Esophagus muscularis mucosa (tissue), 4 donors: ENCODE measurements around the gene IFIH1. TPM values are rescaled to one million over a fixed set of nuclear protein-coding genes. Genes with fewer than 3 reads are reported as not detected.

ENCODE experiments used
- DNase-seq: peaks from one replicate; pipeline ENCODE4 v3.0.0-alpha.2; 2017; ENCODE audit errors: extremely low spot score
- H3K27ac ChIP-seq, 4 donors: fragments of 200-600 bp; sonication (generic); replicated peaks in 1 of 4; 1 replicate in 3 of 4; 2 replicates in 1 of 4; pipeline ENCODE4 v1.5.1; 2016 to 2019; ENCODE audit warnings: mild to moderate bottlenecking in 1 of 4
- H3K27me3 ChIP-seq, 4 donors: fragments of 200-600 bp; sonication (generic); one replicate each; pipeline versions ENCODE4 v1.5.1 to v1.6.0; 2016 to 2019
- H3K36me3 ChIP-seq, 4 donors: fragments of 200-600 bp; sonication (generic); one replicate each; pipeline ENCODE4 v1.5.1; 2016 to 2019
- H3K4me1 ChIP-seq, 4 donors: fragments of 200-600 bp; sonication (generic); one replicate each; pipeline ENCODE4 v1.5.1; 2016 to 2019
- H3K4me3 ChIP-seq, 4 donors: fragments of 200-600 bp; sonication (generic); 1 replicate in 2 of 4; 2 replicates in 2 of 4; pipeline ENCODE4 v1.5.1; 2016 to 2019; ENCODE audit warnings: mild to moderate bottlenecking in 4 of 4, moderate library complexity in 1 of 4
- H3K9me3 ChIP-seq, 4 donors: fragments of 200-600 bp; sonication (generic); 1 replicate in 3 of 4; 2 replicates in 1 of 4; pipeline ENCODE4 v1.5.1; 2016 to 2019
- CTCF ChIP-seq, 3 experiments: fragments of 200-600 bp in 2 of 3; fragments of 450-650 bp in 1 of 3; sonication (generic) in 2 of 3; IDR thresholded peaks; one replicate each; pipeline ENCODE4 v1.5.1; 2017 to 2019; ENCODE audit warnings: antibody characterized with exemption in 3 of 3, mild to moderate bottlenecking in 2 of 3, moderate library complexity in 1 of 3
- EP300 ChIP-seq: sonication (generic); formaldehyde crosslinking; IDR thresholded peaks from one replicate; pipeline ENCODE4 v1.6.1; 2017; ENCODE audit warnings: antibody characterized with exemption
- POLR2A ChIP-seq: fragments of 450-650 bp; IDR thresholded peaks from one replicate; pipeline ENCODE4 v1.6.1; 2017; ENCODE audit warnings: antibody characterized with exemption, moderate library complexity, mild to moderate bottlenecking, low read depth
- POLR2AphosphoS5 ChIP-seq, 2 donors: sonication (generic); formaldehyde crosslinking; IDR thresholded peaks; one replicate each; pipeline ENCODE4 v1.6.1; 2017; ENCODE audit warnings: antibody characterized with exemption in 2 of 2
- WGBS: methylation state at CpG from one replicate; pipeline ENCODE4 v1.1.5; 2018; 5-methylcytosine and 5-hydroxymethylcytosine counted together
- intact Hi-C: fragments of 100-400 bp; cut with DNase I; formaldehyde crosslinking; loops from one replicate; pipeline ENCODE4 v1.15.1; 2023
- total RNA-seq, 4 donors: library from RNA; depleted of rRNA; stranded (reverse); fragments of >200 nt; gene quantifications; one replicate each; pipeline versions ENCODE4 v1.1.0 to v1.2.1, GENCODE V29; 2016

The IFIH1 gene
- total RNA-seq, 4 donors from 2014 or later = 8.6 to 12.9 (median 10.6) TPM

- Histone ChIP-seq H3K4me3 (no peak overlapping the region), H3K9me3 (no peaks in the 10 kb centered on the region), H3K4me1 (no peaks in the 10 kb centered on the region), H3K27ac (no peak overlapping the region), H3K27me3 (no peaks in the 10 kb centered on the region), H3K36me3 (no peaks in the 10 kb centered on the region)
- no peak for DNase-seq
- TF ChIP-seq CTCF (IDR thresholded peaks at IDR 0.05) (no peak), POLR2A (no peak), EP300 (no peak), POLR2AphosphoS5 (IDR thresholded peaks at IDR 0.05) (no peak)
- WGBS = 90% methylated on average over 1 of the region's 1 CpG
- intact Hi-C loops = no loop called here
These were observed 12.4 kb upstream of the IFIH1 start for GRCh38 chr2:162330881-162331280.

- H3K9me3 ChIP-seq = no peaks in the 10 kb centered on the region
- TF ChIP-seq EP300 (no peak), POLR2A (no peak), POLR2AphosphoS5 (IDR thresholded peaks at IDR 0.05) (no peak), CTCF (IDR thresholded peaks at IDR 0.05) (no peak)
- no peak overlapping the region for H3K4me3 ChIP-seq
- intact Hi-C loops = no loop called here
- no peaks in the 10 kb centered on the region for H3K27me3 ChIP-seq
- no peaks in the 10 kb centered on the region for H3K36me3 ChIP-seq
- DNase-seq = no peak
- H3K27ac ChIP-seq = no peak overlapping the region
- H3K4me1 ChIP-seq = no peaks in the 10 kb centered on the region
- 95% methylated on average over 12 of the region's 12 CpGs for WGBS
These were observed 10.1 kb upstream of the IFIH1 start for GRCh38 chr2:162328424-162329157.

- Histone ChIP-seq H3K4me3 (no peak overlapping the region), H3K27me3 (no peaks in the 10 kb centered on the region), H3K9me3 (no peaks in the 10 kb centered on the region), H3K4me1 (no peaks in the 10 kb centered on the region), H3K36me3 (no peaks in the 10 kb centered on the region), H3K27ac (no peak overlapping the region)
- TF ChIP-seq CTCF (IDR thresholded peaks at IDR 0.05) = no peak
- no peak for TF ChIP-seq POLR2AphosphoS5 (IDR thresholded peaks at IDR 0.05)
- no peak for TF ChIP-seq POLR2A
- WGBS = 98% methylated on average over 13 of the region's 15 CpGs
- intact Hi-C loops = no loop called here
- no peak for DNase-seq
These were observed 9.3 kb upstream of the IFIH1 start for GRCh38 chr2:162327806-162328205.

- Histone ChIP-seq H3K4me1 (no peaks in the 10 kb centered on the region), H3K27me3 (no peaks in the 10 kb centered on the region), H3K4me3 (no peak overlapping the region), H3K27ac (no peak overlapping the region), H3K36me3 (no peaks in the 10 kb centered on the region), H3K9me3 (no peaks in the 10 kb centered on the region)
- TF ChIP-seq POLR2AphosphoS5 (IDR thresholded peaks at IDR 0.05) (no peak), CTCF (IDR thresholded peaks at IDR 0.05) (peak; percentile 15 to 40 (median 31))
- no peak for DNase-seq
- intact Hi-C loops = no loop called here
- 64% methylated on average over 5 of the region's 5 CpGs for WGBS
These were observed 8.8 kb upstream of the IFIH1 start for GRCh38 chr2:162327134-162327769.

GRCh38 chr2:162324953-162325352 is 6.5 kb upstream of the IFIH1 start:
- Histone ChIP-seq H3K27ac (no peak overlapping the region), H3K9me3 (no peaks in the 10 kb centered on the region), H3K27me3 (no peaks in the 10 kb centered on the region), H3K4me1 (peaks cover 0 to 9% (median 6%) of the 10 kb centered on the region in 4 donors), H3K4me3 (no peak overlapping the region), H3K36me3 (no peaks in the 10 kb centered on the region)
- no peak for DNase-seq
- intact Hi-C loops = no loop called here
- 100% methylated on average over 1 of the region's 1 CpG for WGBS
- TF ChIP-seq CTCF (IDR thresholded peaks at IDR 0.05) (no peak), POLR2AphosphoS5 (IDR thresholded peaks at IDR 0.05) (no peak), POLR2A (no peak), EP300 (no peak)
